ENCODE data around the gene ERP29. TPM values are rescaled to one million over a fixed set of nuclear protein-coding genes. Genes with fewer than 3 reads are reported as not detected.
A peak's percentile ranks its signal among the peaks of the same experiment; 100 is the strongest.

The ERP29 gene
- 127 and 128 TPM in 2 replicates for total RNA-seq
- 110 and 125 TPM in 2 replicates for polyA plus RNA-seq
- 132 and 134 TPM in 2 replicates for polyA plus RNA-seq (2012)
- 13.6 and 22.3 TPM in 2 replicates for polyA minus RNA-seq (ENCODE audit: low replicate concordance)

GRCh38 chr12:112012775-112013600, at the start of gene ERP29, which contains the start of gene TMEM116:
Gene ERP29, plus strand, starts transcription at chr12:112013426. Its CDS starts 40 bp downstream, at chr12:112013466.
Gene TMEM116, minus strand, starts transcription at chr12:112013165. Its CDS starts 7,895 bp downstream, at chr12:112005270.
- peak within 1 kb of the TSS; percentile 86 for H3K9ac ChIP-seq (ENCODE audit: insufficient read depth, low read length)
- peak within 1 kb of the TSS; percentile 95 for H3K4me2 ChIP-seq (ENCODE audit: extremely low read depth, insufficient read depth, low read length)
- no peaks in the 10 kb centered on the region for H3K27me3 ChIP-seq (ENCODE audit: control insufficient read depth, insufficient read depth, low read length)
- TF ChIP-seq EZH2 (IDR thresholded peaks at IDR 0.05; ENCODE audit: low read length, missing control alignments): no peak
- peak; percentile 49 to 53 for TF ChIP-seq CTCF (conservative IDR thresholded peaks at IDR 0.05 in 1 of 2, IDR thresholded peaks at IDR 0.05 in 1 of 2; ENCODE audit: low read depth in 1 of 2, low read length in 2 of 2)
- H3K9me3 ChIP-seq (ENCODE audit: control insufficient read depth, insufficient read depth, low read depth, low read length): no peaks in the 10 kb centered on the region
- peaks cover 37% of the 10 kb centered on the region for H3K79me2 ChIP-seq (ENCODE audit: control insufficient read depth, insufficient read depth, low read length)
- peak within 1 kb of the TSS; percentile 84 to 97 (median 92) for H3K4me3 ChIP-seq (replicated peaks in 1 of 4; ENCODE audit: control extremely low read depth in 1 of 4, insufficient read depth in 1 of 4, low read depth in 3 of 4, low read length in 4 of 4)
- peaks cover 6% of the 10 kb centered on the region for H3K4me1 ChIP-seq (ENCODE audit: control insufficient read depth, extremely low read depth, insufficient read depth, low read length)
- H3K27ac ChIP-seq (ENCODE audit: insufficient read depth, low read length): peak within 1 kb of the TSS; percentile 95
- DNase-seq (ENCODE audit: low read depth in 2 of 2): peak; percentile 96 to 99
- H2AFZ ChIP-seq (ENCODE audit: low read length): peak within 1 kb of the TSS; percentile 97
- H4K20me1 ChIP-seq (ENCODE audit: control insufficient read depth, extremely low read depth, insufficient read depth, low read length): no peaks in the 10 kb centered on the region
- peaks cover 4% of the 10 kb centered on the region for H3K36me3 ChIP-seq (ENCODE audit: control insufficient read depth, insufficient read depth, low read length)

GRCh38 chr12:111964935-111965334, 48.3 kb upstream of the ERP29 start:
- H3K36me3 ChIP-seq (ENCODE audit: control insufficient read depth, insufficient read depth, low read length): no peaks in the 10 kb centered on the region
- no peak overlapping the region for H2AFZ ChIP-seq (ENCODE audit: low read length)
- no peak for DNase-seq (ENCODE audit: low read depth in 2 of 2)
- H3K4me3 ChIP-seq (replicated peaks in 1 of 4; ENCODE audit: control extremely low read depth in 1 of 4, insufficient read depth in 1 of 4, low read depth in 3 of 4, low read length in 4 of 4): no peak overlapping the region
- H4K20me1 ChIP-seq (ENCODE audit: control insufficient read depth, extremely low read depth, insufficient read depth, low read length): no peaks in the 10 kb centered on the region
- TF ChIP-seq CTCF (conservative IDR thresholded peaks at IDR 0.05 in 1 of 2, IDR thresholded peaks at IDR 0.05 in 1 of 2; ENCODE audit: low read depth in 1 of 2, low read length in 2 of 2) (no peak), EZH2 (IDR thresholded peaks at IDR 0.05; ENCODE audit: low read length, missing control alignments) (no peak)
- no peaks in the 10 kb centered on the region for H3K79me2 ChIP-seq (ENCODE audit: control insufficient read depth, insufficient read depth, low read length)
- no peaks in the 10 kb centered on the region for H3K27me3 ChIP-seq (ENCODE audit: control insufficient read depth, insufficient read depth, low read length)
- H3K4me1 ChIP-seq (ENCODE audit: control insufficient read depth, extremely low read depth, insufficient read depth, low read length): no peaks in the 10 kb centered on the region
- no peak overlapping the region for H3K4me2 ChIP-seq (ENCODE audit: extremely low read depth, insufficient read depth, low read length)
- no peak overlapping the region for H3K9ac ChIP-seq (ENCODE audit: insufficient read depth, low read length)
- no peaks in the 10 kb centered on the region for H3K9me3 ChIP-seq (ENCODE audit: control insufficient read depth, insufficient read depth, low read depth, low read length)
- no peak overlapping the region for H3K27ac ChIP-seq (ENCODE audit: insufficient read depth, low read length)

- H4K20me1 ChIP-seq (ENCODE audit: control insufficient read depth, extremely low read depth, insufficient read depth, low read length): no peaks in the 10 kb centered on the region
- no peak overlapping the region for H3K4me2 ChIP-seq (ENCODE audit: extremely low read depth, insufficient read depth, low read length)
- no peak for TF ChIP-seq CTCF (conservative IDR thresholded peaks at IDR 0.05 in 1 of 2, IDR thresholded peaks at IDR 0.05 in 1 of 2; ENCODE audit: low read depth in 1 of 2, low read length in 2 of 2)
- TF ChIP-seq EZH2 (IDR thresholded peaks at IDR 0.05; ENCODE audit: low read length, missing control alignments): no peak
- H3K9ac ChIP-seq (ENCODE audit: insufficient read depth, low read length): no peak overlapping the region
- no peaks in the 10 kb centered on the region for H3K79me2 ChIP-seq (ENCODE audit: control insufficient read depth, insufficient read depth, low read length)
- H3K27me3 ChIP-seq (ENCODE audit: control insufficient read depth, insufficient read depth, low read length): no peaks in the 10 kb centered on the region
- H3K9me3 ChIP-seq (ENCODE audit: control insufficient read depth, insufficient read depth, low read depth, low read length): no peaks in the 10 kb centered on the region
- H3K27ac ChIP-seq (ENCODE audit: insufficient read depth, low read length): no peak overlapping the region
- no peaks in the 10 kb centered on the region for H3K36me3 ChIP-seq (ENCODE audit: control insufficient read depth, insufficient read depth, low read length)
- H2AFZ ChIP-seq (ENCODE audit: low read length): no peak overlapping the region
- no peaks in the 10 kb centered on the region for H3K4me1 ChIP-seq (ENCODE audit: control insufficient read depth, extremely low read depth, insufficient read depth, low read length)
- DNase-seq (ENCODE audit: low read depth in 2 of 2): no peak
- H3K4me3 ChIP-seq (replicated peaks in 1 of 4; ENCODE audit: control extremely low read depth in 1 of 4, insufficient read depth in 1 of 4, low read depth in 3 of 4, low read length in 4 of 4): no peak overlapping the region
Observed at GRCh38 chr12:111971800-111972199, 41.4 kb upstream of the ERP29 start.

Data from fibroblast of lung (primary cell).